SK-N-SH (cell line): ENCODE data around the gene MYO15B. TPM values are rescaled to one million over a fixed set of nuclear protein-coding genes. Genes with fewer than 3 reads are reported as not detected.

Source experiments
- CTCF ChIA-PET: fragments of 300-600, 350-600 bp; formaldehyde crosslinking; extraction: SDS; loops from one replicate; lab custom pipeline; 2021; lab: Yijun Ruan, JAX
- POLR2A ChIA-PET: fragments of 350-600 bp; sonication (Branson Sonifier 250); formaldehyde crosslinking; extraction: SDS; loops from one replicate; lab custom pipeline; 2020; ENCODE audit warnings: antibody characterized with exemption, inconsistent platforms; lab: Yijun Ruan, JAX
- DNase-seq: peaks from one replicate; pipeline ENCODE4 v3.0.0; 2012
- H2AFZ ChIP-seq: fragments of 200-600 bp; sonication (generic); 2 replicates; pipeline ENCODE4 v1.8.1; 2016; ENCODE audit warnings: antibody characterized with exemption, mild to moderate bottlenecking, low read depth
- H3F3A ChIP-seq: fragments of 200-600 bp; sonication (generic); replicated peaks from 2 replicates; pipeline ENCODE3; 2016; ENCODE audit warnings: antibody characterized with exemption, mild to moderate bottlenecking; ENCODE audit not compliant: insufficient read depth
- H3K27ac ChIP-seq, 2 experiments: fragments of 200-500 bp in 1 of 2; fragments of 200-600 bp in 1 of 2; sonication (Bioruptor generic) in 1 of 2; sonication (generic), shearing (Covaris generic) in 1 of 2; 2 replicates each; pipeline versions ENCODE4 v1.5.1 to v1.6.1; 2014 to 2016; ENCODE audit warnings: low read depth in 2 of 2, inconsistent platforms in 1 of 2, low read length in 1 of 2, mild to moderate bottlenecking in 1 of 2, mixed read lengths in 1 of 2
- H3K27me3 ChIP-seq: fragments of 200-600 bp; sonication (generic), shearing (Covaris generic); 2 replicates; pipeline ENCODE4 v1.6.1; 2016; ENCODE audit warnings: mixed run types; ENCODE audit not compliant: insufficient read depth
- H3K36me3 ChIP-seq, 2 experiments: fragments of 200-500 bp in 1 of 2; fragments of 200-600 bp in 1 of 2; sonication (Bioruptor generic) in 1 of 2; sonication (generic) in 1 of 2; replicated peaks in 1 of 2; 2 replicates each; pipeline versions ENCODE3 to v1.5.1; 2014 to 2016; ENCODE audit warnings: low read length in 1 of 2, mild to moderate bottlenecking in 1 of 2; ENCODE audit not compliant: insufficient read depth in 2 of 2, control insufficient read depth in 1 of 2
- H3K4me1 ChIP-seq, 2 experiments: fragments of 200-500 bp in 1 of 2; fragments of 200-600 bp in 1 of 2; sonication (Bioruptor generic) in 1 of 2; sonication (generic), shearing (Covaris generic) in 1 of 2; 2 replicates each; pipeline versions ENCODE4 v1.5.1 to v1.6.1; 2014 to 2016; ENCODE audit warnings: low read depth in 1 of 2, low read length in 1 of 2, mixed run types in 1 of 2; ENCODE audit not compliant: insufficient read depth in 2 of 2, control insufficient read depth in 1 of 2
- H3K4me2 ChIP-seq: fragments of 200-600 bp; sonication (generic), shearing (Covaris generic); 2 replicates; pipeline ENCODE4 v1.6.1; 2017; ENCODE audit warnings: mixed run types
- H3K4me3 ChIP-seq, 2 experiments: fragments of 200-500 bp in 1 of 2; fragments of 200-600 bp in 1 of 2; sonication (Bioruptor generic) in 1 of 2; sonication (generic), shearing (Covaris generic) in 1 of 2; 2 replicates each; pipeline versions ENCODE4 v1.5.1 to v1.8.1; 2014 to 2016; ENCODE audit warnings: low read depth in 2 of 2, inconsistent platforms in 1 of 2, low read length in 1 of 2, mild to moderate bottlenecking in 1 of 2, mixed read lengths in 1 of 2, moderate library complexity in 1 of 2
- H3K79me2 ChIP-seq: fragments of 200-600 bp; sonication (generic); 2 replicates; pipeline ENCODE4 v1.8.1; 2017; ENCODE audit warnings: mild to moderate bottlenecking; ENCODE audit not compliant: insufficient read depth
- H3K9ac ChIP-seq: fragments of 200-600 bp; sonication (generic); 2 replicates; pipeline ENCODE4 v1.6.1; 2017; ENCODE audit warnings: mixed run types
- H3K9me2 ChIP-seq: fragments of 200-600 bp; sonication (generic); 2 replicates; pipeline ENCODE4 v1.6.1; 2017; ENCODE audit warnings: mixed run types
- H3K9me3 ChIP-seq: fragments of 200-600 bp; sonication (generic); 2 replicates; pipeline ENCODE4 v1.6.1; 2017; ENCODE audit warnings: mixed run types, mild to moderate bottlenecking, moderate library complexity
- H4K20me1 ChIP-seq: fragments of 200-600 bp; sonication (generic); 2 replicates; pipeline ENCODE4 v1.6.1; 2017; ENCODE audit warnings: mild to moderate bottlenecking, mixed run types; ENCODE audit not compliant: insufficient read depth
- CTCF ChIP-seq: fragments of 200-600 bp; sonication (generic); IDR thresholded peaks from 2 replicates; pipeline ENCODE4 v1.6.1; 2017; ENCODE audit warnings: antibody characterized with exemption, mild to moderate bottlenecking, moderate library complexity
- FOXM1 ChIP-seq: IDR thresholded peaks from 2 replicates; pipeline ENCODE4 v1.4.0; 2012; ENCODE audit warnings: low read depth, mild to moderate bottlenecking
- JUND ChIP-seq: IDR thresholded peaks from 2 replicates; pipeline ENCODE4 v1.4.0; 2012
- NRF1 ChIP-seq: IDR thresholded peaks from 2 replicates; pipeline ENCODE4 v1.6.1; 2012; ENCODE audit warnings: low read depth, mild to moderate bottlenecking, low read length
- PBX3 ChIP-seq: IDR thresholded peaks from 2 replicates; pipeline ENCODE4; 2012
- POLR2AphosphoS5 ChIP-seq: IDR thresholded peaks from 2 replicates; pipeline ENCODE4 v1.6.1; 2012; ENCODE audit warnings: low read depth, low read length
- RAD21 ChIP-seq: IDR thresholded peaks from 2 replicates; pipeline ENCODE4 v1.6.1; 2012; ENCODE audit warnings: mild to moderate bottlenecking, low read length
- RCOR1 ChIP-seq: fragments of 150-350 bp; IDR thresholded peaks from 2 replicates; pipeline ENCODE4 v1.6.1; 2017; ENCODE audit warnings: antibody characterized with exemption, low read length
- RXRA ChIP-seq: IDR thresholded peaks from 2 replicates; pipeline ENCODE4 v1.4.0; 2012; ENCODE audit warnings: low read depth, mild to moderate bottlenecking, borderline replicate concordance
- SIN3A ChIP-seq: IDR thresholded peaks from 2 replicates; pipeline ENCODE4 v1.6.1; 2012; ENCODE audit warnings: low read depth, mild to moderate bottlenecking, low read length, moderate library complexity, borderline replicate concordance
- TCF12 ChIP-seq: IDR thresholded peaks from 2 replicates; pipeline ENCODE4 v1.4.0; 2012
- WGBS: methylation state at CpG from one replicate; pipeline ENCODE4 v1.1.6; 2017; ENCODE audit warnings: low lambda C conversion rate; 5-methylcytosine and 5-hydroxymethylcytosine counted together
- polyA plus RNA-seq, 3 experiments: library from polyadenylated mRNA; depleted of rRNA; stranded (reverse); fragments of >200 nt; gene quantifications; 2 replicates each; pipeline ENCODE4 v1.2.3, GENCODE V29; 2012
- TF ChIP-seq, protein P1 (sequence below): IDR thresholded peaks from 2 replicates; pipeline ENCODE4 v1.4.0; 2012; ENCODE audit warnings: low read depth, borderline replicate concordance

Gene MYO15B
- polyA plus RNA-seq, 1 of the 3 experiments (the other 2 are of a cell fraction): 10.3 TPM

DNA sequence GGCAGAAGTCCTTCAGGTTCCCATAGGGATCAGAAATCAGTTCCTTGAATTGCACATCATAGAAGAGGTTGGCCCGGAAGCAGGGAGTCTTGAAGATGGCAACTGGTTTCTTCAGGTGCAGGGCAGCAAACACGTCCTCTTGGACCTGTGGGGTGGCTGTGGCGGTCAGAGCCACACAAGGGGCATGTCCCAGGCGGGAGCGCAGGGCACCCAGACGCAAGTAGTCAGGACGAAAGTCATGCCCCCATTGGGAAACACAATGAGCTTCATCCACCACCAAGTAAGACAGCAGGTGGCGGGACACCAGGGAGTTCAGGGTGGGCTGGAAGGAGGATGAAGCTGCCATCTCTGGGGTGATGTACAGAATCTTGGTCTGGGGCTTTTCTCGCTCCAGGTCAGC is 74.9 kb downstream of the MYO15B start:
- ChIA-PET CTCF (interaction anchor here (0.6 to 31.7 kb wide), 6 partner anchors 10 to 88 kb away, joined by 3 to 1189 read pairs (median 16); partner anchors contain the start of gene SMIM5), POLR2A (interaction anchor here (0.8 kb wide), 1 partner anchor 21 kb away, joined by 3 read pairs; no protein-coding TSS in a partner anchor)
- Histone ChIP-seq H3K4me2 (no peak overlapping the region), H3K4me1 (peaks cover 7 to 8% of the 10 kb centered on the region in 2 experiments; a peak in 3 of 4 replicates), H3K9ac (no peak overlapping the region), H3K79me2 (peaks cover 27% of the 10 kb centered on the region), H3K4me3 (no peak overlapping the region), H2AFZ (no peak overlapping the region), H3F3A (no peaks in the 10 kb centered on the region), H4K20me1 (no peaks in the 10 kb centered on the region), H3K9me2 (no peaks in the 10 kb centered on the region), H3K27ac (no peak overlapping the region), H3K36me3 (peaks cover 33 to 40% of the 10 kb centered on the region in 2 experiments), H3K9me3 (no peaks in the 10 kb centered on the region), H3K27me3 (no peaks in the 10 kb centered on the region)
- TF ChIP-seq NRF1 (no peak), CTCF (no peak), POLR2AphosphoS5 (no peak), RXRA (no peak), FOXM1 (no peak)
- 86% methylated on average over 9 of the region's 9 CpGs for WGBS
- DNase-seq: no peak

DNA sequence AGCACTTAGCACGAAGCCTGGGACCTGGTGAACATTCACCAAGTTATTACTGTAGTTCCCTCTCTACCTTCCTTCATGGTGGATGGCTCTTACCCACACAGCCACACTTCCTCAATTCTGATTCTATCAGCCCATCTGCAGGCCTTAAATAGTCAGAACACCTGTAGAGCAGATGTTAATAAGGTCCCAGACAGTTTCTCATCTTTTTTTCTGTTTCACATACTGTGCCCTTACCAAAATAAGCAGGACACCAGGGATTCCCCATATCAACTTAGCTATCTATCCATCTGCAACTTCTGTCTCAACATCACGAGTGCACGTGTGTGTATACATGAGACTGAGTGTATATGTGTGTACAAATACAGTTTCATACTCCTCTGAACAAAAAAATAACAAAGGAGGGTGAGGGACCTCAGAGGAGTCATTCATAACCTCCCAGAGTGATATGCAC is 76.5 kb downstream of the MYO15B start:
- H3F3A ChIP-seq: no peaks in the 10 kb centered on the region

More for the DNA sequence above, 76.5 kb downstream of the MYO15B start:
- DNase-seq: no peak
- Histone ChIP-seq H2AFZ (no peak overlapping the region), H3K36me3 (peaks cover 30 to 41% of the 10 kb centered on the region in 2 experiments), H3K4me1 (peaks cover 12 to 16% of the 10 kb centered on the region in 2 experiments; a peak in 3 of 4 replicates), H3K9me3 (no peaks in the 10 kb centered on the region), H3K4me3 (no peak overlapping the region), H3K27me3 (no peaks in the 10 kb centered on the region), H3K9ac (no peak overlapping the region), H4K20me1 (no peaks in the 10 kb centered on the region), H3K79me2 (peaks cover 43% of the 10 kb centered on the region), H3K27ac (no peak overlapping the region), H3K4me2 (no peak overlapping the region), H3K9me2 (no peaks in the 10 kb centered on the region)
- POLR2A ChIA-PET: no interaction called here
- CTCF ChIA-PET: interaction anchor here (0.7 to 5.9 kb wide), 4 partner anchors 31 to 237 kb away, joined by 3 to 75 read pairs (median 18); partner anchors contain the start of gene SMIM5
- 96% methylated on average over 3 of the region's 3 CpGs for whole genome bisulfite sequencing
- TF ChIP-seq RCOR1: no peak
- no peak for TF ChIP-seq JUND
- no peak for TF ChIP-seq NRF1
- TF ChIP-seq RAD21: no peak
- TF ChIP-seq, protein P1, sequence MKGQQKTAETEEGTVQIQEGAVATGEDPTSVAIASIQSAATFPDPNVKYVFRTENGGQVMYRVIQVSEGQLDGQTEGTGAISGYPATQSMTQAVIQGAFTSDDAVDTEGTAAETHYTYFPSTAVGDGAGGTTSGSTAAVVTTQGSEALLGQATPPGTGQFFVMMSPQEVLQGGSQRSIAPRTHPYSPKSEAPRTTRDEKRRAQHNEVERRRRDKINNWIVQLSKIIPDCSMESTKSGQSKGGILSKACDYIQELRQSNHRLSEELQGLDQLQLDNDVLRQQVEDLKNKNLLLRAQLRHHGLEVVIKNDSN: no peak
- no peak for TF ChIP-seq SIN3A
- TF ChIP-seq TCF12: no peak
- TF ChIP-seq PBX3: no peak
